GM19463 (cell line): ENCODE data around the gene C6orf132.
"Not testable (repeated sequence)": the region's sequence is repeated elsewhere in the genome, so short reads cannot be mapped to it uniquely, and the experiment has no call there.

Source experiments
- ATAC-seq: cut with Tn5 transposase; IDR thresholded peaks from one replicate; pipeline ENCODE4 v1.9.1; 2021; ENCODE audit warnings: mild to moderate bottlenecking, moderate library complexity; ENCODE audit not compliant: unreplicated experiment

The C6orf132 gene, protein sequence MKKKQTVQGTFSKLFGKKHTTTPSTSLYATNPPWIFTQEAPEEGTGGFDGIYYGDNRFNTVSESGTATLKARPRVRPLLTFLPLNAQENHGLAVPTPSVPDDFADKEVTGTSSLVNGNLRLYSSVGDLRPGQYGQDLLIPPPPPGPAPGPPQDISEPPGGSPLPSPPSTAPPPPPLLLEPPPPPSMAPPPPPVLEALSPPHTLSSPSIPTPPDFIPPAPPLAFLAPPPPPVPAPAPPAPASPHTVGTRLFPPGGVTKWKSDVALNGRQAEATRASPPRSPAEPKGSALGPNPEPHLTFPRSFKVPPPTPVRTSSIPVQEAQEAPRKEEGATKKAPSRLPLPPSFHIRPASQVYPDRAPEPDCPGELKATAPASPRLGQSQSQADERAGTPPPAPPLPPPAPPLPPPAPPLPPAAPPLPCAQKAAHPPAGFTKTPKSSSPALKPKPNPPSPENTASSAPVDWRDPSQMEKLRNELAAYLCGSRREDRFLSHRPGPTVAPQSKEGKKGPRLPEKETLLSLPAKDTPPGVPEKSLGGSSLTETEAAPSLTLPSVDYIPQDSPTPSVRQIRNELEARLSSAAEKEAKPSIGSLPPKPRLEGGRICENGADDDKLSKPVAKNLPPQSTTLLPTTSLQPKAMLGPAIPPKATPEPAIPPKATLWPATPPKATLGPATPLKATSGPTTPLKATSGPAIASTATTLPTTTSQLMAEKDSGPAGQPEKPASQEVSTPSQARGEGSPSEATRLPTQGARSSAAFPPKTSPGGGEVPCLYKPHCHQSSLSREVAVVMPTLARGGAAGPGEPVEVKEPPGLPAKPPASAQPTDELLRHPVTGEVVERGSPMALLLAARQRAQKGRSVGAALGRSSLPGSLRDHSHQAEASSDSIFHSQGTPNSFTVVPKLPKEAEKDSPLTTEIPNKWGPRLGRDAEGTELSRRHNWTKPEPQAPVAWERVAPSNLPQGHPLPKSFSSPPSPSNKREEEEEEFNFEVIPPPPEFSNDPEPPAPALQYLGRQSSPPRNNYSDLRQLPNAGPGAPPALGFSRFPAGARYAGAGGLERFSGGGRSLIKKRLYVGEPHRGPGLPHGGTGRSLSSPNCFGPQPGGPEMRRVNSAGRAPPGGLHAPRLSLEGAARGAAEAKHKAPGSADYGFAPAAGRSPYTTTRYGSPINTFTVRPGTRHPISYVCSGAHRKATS

DNA sequence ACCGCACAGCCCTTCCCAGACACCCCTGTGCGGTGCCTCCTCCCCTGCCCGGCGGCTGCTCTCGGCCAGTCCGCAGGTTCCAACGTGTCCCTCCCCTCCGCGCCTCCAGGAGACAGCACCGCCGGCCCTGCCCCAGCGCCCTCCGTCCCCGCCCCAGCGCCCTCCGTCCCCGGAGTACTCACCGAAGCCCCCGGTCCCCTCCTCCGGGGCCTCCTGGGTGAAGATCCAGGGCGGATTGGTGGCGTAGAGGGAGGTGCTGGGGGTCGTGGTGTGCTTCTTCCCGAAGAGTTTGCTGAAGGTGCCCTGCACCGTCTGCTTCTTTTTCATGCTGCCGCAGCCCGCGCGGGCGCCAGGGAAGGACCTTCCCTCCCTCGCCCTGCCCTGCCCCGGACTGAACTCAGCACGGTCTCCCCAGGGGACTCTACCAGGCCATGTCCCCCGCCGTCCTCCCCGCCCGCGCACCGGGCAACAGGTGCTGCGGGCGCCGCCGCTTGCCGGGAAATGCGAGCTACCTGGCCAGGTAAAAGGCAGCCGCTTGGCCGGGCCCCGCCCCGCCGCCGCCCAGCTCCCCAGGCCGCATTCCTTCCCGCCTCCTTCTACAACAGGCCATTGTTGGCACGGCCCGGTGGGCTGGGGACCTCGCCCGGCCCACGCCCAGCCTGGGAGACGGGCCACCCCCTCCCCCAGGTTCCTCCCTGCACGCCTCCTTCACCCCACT lies at the start of gene C6orf132:
Gene C6orf132, minus strand, starts transcription at position 503 of the 718 bp plus-strand sequence. Its CDS starts 176 bp downstream, at position 327.
- ATAC-seq: no peak

DNA sequence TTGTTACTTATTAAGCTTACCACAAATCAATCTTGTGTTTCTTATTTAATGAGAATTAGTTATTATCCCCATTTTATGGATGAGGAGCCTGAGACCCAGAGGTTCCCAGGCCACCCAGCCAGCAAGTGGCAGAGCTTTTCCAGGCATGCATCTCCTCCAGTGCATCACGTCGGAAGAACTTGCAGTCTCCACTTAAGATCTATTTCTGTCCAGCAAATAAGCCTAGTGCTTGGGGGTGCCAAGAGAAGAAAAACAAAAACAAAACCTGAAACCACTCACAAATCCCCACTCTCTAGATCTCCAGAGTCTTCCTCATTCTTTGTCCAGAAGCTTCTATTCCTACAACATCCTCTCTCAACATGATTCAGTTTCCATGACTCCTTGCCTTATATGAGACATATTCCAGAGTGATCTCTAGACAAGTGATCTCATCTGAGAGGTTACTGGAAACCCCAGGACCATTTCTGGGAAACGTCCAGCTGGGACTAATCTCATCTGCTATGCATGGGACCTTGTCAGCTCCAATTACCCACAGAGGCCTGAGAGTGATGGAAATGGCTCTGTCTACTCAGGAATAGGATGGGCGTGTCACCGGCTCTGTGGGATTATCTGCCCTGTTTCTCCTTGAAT lies 48.2 kb upstream of the C6orf132 start:
- no peak for ATAC-seq

DNA sequence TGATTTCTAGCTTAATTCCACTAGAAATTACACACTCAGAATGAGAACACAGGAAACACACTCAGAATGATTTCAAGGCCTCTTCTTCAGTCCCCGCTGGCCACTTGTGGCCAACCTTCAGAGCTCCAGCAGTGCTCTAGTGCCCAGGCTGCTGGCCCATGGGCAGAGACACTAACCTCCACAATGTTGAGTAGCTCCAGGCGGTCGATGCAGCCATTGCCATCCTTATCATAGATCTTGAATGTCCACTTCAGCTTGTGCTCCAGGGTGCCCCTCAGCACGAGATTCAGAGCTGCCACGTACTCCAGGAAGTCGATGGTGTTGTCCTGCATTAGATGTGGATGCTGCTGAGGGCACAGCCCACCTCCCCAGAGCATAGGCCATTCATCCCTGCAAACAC lies 46.0 kb upstream of the C6orf132 start:
- ATAC-seq: no peak

DNA sequence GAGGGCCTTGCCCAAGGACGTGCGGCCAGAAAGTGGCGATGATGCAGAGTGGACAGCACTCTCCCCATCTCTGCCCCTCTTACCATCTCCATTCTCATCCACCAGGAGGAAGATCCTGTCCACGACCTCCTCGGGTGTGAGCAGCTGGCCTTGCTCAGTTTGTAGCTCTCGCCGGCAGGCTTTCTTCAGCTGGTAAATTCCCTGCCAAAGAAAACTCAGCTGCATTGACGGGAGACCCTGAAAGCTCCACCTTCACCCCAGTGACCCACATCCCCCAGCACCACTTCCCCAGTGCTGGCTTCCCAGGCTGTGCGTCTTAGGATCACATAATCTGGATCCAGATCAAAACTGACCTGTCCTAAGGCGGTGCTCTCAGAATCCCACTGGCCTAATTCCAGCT lies 43.2 kb upstream of the C6orf132 start:
- no peak for ATAC-seq

DNA sequence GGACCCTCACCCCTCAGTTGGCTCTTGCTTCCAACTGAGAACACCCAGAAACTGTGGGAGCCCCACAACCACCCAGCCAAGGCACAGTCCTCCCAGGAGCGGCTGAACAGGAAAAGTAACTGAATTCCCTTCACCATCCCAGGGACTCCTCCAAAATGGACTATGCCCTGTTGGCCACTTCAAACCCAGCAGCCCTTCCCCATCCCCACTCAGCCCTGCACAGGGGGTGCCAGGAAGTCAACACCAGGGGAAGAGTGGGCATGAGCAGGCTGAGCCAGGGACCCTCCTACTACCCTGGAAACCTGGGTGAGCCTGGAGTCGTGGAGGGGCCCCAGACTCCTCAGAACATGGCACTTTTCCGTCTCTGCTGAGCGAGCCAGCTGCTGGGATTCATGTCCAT lies 42.1 kb upstream of the C6orf132 start:
- ATAC-seq: no peak

DNA sequence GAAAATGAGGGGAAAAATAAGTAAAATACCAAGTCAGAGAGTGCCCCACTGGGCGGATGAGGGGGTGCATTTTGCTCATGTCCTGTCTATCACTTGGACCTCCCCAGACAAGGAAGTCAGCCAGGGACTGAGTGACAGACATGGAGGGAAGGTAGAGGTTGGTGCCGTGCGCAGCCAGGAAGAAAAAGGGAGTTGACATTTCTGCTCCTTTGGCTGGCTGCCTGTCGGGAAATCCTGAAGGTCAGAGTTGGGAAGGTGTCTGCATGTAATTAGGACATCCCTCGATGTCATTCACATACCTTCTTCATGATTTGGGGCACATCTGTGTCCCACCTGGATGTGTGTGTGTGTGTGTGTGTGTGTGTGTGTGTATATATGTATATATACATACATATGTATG lies 39.7 kb upstream of the C6orf132 start:
- no peak for ATAC-seq

DNA sequence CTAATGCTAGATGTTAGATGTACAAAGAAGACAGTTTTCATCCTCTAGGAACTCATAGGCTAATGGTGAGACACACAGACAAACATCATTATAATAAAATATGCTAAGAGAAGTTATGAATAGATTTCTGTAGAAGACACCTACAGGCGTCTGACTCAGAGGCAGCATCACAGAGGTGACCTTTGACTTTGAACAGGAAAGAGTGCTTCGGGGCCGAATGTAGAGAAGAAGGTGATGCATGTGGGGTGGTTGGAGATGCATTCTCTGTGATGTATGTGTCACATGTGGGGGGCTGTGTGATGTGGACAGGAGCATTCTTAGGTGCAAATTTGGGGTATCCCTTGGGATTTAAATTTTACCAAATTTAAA lies 37.5 kb upstream of the C6orf132 start:
- ATAC-seq: no peak

DNA sequence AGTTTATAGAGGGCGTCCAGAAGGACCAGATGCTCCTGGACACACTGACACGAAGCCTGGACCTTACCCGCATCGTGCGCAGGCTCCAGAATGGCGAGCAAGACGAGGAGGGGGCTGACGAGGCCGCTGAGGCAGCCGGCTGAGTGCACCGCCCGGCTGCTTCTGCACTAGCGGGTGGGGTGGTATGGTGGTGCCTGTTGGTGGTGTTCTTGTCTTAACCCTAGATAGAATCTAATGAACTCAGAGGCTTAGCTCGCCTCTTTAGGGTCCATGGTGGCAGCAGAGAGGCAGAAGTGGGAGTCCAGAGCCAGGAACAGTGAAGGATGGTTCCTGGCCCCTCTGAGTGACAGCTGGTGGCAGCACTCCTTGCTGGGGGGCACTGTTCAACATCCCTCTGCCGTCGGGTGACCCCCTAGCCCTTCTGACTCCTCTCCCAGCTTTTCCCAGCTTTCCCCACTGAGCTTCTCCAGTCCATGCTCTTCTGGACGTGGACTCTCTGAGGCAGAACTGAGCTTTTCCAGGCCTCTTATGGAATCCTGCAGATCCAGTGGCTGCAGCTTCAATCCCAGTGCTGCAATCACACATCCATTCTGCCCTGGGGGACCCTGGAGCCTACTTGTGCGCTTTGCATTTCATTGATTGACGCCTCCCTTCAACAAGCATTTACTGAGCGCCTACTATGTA lies 37.0 kb upstream of the C6orf132 start:
- ATAC-seq: no peak

DNA sequence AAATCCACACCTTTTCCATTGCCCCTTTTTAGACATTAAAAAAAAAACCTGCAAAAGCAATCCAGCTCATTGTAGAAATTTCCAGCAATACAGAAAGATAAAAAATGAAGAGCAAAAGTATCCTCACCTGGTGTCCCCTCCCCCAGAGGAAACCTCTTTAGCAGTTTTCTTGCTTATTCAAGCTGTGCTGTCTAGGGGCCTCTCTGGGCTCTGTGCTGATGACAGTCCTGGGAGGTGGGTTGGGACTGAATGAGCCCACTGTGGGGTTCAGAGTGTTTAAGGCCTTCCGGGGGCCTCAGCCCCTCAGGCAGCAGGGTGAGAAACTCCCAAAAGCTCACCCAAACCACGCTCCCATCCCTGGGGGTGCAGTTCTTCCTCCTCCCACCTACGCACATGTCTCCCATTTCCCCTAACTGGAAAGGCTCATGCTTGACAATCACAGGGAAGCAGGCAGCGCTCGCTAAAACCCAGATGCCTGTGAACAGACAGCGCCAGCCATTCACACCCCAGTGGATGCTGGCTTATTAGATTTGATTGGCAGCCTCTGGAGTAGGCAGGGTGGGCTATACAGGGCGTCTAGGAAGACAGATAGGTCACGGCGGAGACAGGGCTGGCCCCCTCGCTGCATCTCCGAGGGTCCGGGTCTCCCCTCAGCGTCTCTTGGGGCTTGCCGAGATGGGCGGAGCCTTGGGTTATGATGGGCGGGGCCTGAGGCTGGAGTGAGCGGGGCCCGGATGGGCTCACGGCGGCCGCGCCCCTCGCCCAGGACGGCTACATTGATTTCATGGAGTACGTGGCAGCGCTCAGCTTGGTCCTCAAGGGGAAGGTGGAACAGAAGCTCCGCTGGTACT lies 35.3 kb upstream of the C6orf132 start:
- no peak for ATAC-seq

DNA sequence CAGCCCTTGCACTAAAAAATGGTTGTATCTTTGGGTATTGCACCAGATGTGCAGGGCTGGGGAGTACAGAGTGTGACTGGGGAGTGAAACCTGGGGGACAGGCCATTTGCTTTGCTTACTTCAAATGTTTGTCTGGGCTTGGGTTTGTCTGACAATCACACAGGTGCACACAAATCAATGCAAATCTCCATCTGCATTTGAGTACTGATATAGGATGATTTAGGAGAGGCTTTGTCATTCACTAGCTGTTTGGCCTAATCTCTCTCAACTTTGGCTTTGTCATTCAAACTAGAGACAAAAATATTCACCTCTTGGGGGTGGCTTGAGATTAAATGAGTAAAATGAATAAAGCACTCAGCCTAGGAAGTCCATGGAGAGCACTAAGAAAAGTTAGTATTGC lies 34.6 kb upstream of the C6orf132 start:
- ATAC-seq: no peak

DNA sequence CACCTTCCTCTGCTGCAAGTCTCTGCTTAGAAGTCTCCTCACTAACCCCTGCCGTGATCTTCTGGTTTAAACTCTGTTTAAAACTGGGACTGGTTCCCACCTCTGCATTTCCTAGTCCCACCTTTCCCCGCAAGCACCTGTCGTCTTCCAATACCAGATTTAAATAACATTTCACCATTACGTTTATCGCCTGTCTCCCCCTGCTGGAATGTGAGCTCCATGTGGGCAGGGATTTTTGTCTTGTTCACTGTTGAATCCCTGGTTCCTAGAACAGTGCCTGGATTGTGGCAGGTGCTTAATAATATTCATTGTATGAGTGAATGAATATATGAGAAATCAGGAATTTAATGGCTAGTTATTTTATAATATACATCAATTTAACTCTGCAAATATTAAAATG lies 33.4 kb upstream of the C6orf132 start:
- no peak for ATAC-seq

DNA sequence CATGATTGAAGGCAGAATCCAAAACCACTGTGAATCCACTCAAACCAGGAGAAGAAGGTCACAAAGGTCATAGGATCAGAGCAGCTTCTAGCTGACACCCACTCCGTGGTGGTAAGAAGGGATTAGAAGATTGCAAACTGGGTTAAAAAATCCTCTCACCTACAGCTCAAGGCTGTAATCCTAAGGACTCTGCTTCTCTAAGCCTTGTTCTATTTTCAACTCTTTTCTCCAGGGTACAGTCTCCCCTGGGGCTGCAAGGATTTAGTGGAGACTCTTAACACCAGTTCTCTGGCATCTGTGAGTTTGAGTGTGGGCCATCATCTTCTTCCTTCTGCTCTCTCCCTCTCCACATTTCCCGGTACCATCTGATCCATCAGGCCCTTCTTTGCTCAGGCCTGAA lies 30.7 kb upstream of the C6orf132 start, which contains the start of gene GUCA1A:
Gene GUCA1A, plus strand, starts transcription at position 264 of the 400 bp plus-strand sequence. CDS start 250 bp downstream, outside the sequence.
- ATAC-seq: no peak

DNA sequence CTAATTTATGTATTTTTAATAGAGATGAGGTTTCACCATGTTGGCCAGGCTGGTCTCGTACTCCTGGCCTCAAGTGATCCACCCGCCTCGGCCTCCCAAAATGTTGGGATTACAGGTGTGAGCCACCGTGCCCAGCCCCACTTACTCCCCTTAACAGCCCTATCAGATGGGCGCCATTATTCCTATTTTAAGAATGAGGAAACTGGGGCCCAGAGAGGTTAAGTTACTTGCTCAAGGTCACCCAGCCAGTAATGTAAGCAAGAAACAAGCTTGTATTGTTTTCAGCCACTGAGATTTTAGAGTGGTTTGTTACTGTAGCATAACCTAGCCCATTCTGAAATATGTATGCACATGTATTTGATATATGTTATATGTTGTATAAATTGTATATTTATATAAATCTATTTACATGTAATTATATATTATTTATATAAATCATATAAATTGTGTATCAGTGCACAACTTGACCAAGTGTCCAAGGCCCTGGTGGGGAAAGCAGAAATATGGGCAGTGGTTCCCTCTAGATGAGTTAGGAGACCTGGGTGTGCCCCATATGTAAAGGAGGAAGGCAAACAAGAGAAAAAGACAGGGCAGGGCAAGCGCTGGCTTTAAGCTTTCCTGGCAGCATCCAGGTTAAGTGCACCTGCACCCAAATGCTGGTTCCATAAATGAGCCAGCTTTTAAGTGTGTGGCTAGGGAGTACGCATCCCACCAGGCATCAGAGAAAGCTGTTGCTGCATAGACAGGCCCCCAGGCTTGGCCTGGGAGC lies 29.6 kb upstream of the C6orf132 start:
- ATAC-seq: no peak

DNA sequence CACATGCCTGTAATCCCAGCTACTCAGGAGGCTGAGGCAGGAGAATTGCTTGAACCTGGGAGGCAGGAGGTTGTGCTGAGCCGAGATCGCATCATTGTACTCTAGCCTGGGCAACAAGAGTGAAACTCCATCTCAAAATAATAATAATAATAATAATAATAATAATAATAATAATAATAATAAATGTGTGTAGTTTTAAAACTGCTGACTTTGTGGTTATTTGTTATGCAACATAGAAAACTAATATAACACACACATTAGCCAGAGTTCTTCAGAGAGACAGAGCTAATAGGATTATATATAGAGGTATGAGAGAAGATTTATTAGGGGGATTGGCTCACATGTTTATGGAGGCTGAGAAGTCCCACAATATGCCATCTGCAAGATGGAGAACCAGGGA lies 27.4 kb upstream of the C6orf132 start:
- not testable (repeated sequence) for ATAC-seq

DNA sequence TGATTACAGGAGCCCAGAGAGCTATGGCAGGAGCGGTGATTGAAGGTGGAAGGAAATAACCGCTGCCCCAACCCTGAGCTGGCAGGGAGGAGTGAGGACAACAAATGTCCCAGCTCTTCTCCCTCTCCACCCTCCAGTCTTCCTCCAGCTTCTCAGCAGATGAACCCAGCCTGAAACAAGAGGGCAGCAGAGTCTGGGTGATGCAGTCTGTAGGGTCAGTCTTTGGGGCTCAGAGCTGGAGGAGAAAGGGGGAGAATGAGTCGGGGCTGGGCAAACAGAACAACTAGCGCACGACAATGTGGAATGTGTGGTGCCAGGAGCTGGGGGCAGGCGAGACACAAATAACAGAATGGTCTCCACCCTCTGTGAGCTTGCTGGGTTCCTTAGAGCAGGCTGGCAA lies 26.2 kb upstream of the C6orf132 start:
- no peak for ATAC-seq

DNA sequence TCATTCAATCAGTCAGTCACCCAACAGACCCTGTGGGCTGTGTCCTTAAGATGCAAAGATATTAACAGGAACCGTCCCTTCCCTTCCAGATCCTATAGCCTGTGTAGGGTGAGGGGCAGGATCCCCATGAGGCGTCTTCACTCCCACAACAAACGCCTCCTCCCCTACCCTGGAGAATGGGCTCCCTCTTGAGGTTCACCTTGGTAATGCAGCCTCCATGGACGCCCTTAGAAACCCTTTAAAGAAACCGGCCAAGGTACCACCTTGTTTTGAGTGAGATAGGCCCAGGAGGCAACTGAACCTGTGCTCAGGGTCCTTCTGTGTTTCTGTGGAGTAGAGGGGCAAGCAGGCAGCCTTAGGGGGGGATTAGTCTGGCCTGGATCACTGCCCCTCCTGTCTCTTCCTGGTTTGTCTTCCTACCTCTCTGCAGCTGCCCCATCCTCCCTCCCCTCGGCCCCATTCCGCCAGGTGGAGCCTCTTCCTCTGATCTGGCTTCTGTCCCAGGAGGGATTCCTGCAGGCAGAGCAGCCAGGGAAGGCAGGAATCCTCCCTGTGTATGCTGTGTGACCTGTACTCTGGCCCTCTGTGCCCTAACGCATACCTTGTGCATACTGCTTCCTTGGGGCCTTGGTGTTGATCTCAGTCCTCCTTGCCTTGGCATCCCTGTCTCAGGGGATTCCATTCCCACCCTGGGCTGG lies 24.2 kb upstream of the C6orf132 start:
- no peak for ATAC-seq

DNA sequence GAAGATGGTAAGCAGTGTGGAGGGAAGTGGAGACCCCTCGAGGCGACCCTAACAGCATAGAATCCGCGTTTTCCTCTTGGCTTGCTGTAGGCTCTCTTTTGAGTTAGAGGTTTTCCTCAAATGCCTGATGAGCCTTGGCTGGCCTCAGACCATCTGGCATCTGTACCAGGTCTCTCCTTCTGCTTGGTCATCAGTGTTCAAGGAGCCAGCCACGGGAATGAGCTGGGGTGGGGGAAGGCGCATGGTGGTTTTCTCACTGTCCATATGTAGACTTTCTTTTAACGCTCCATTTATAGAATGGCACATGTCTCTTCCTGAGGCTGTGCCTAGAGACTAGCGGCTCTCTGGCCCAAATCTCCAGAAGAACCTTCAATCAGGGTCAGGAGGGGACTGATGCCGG lies 22.6 kb upstream of the C6orf132 start:
- no peak for ATAC-seq
